SK-N-SH treated with all-trans-retinoic acid at 6 μM for 48 hours (cell line): ENCODE measurements around the gene GAGE10.

Experiments used
- RARB ChIP-seq: fragments of 250-450 bp; sonication (Bioruptor Pico); IDR thresholded peaks from 2 replicates; pipeline ENCODE4 v1.8.0; 2021; ENCODE audit warnings: mild to moderate bottlenecking, moderate library complexity
- ZFP30 ChIP-seq: fragments of 450-650 bp; formaldehyde crosslinking; IDR thresholded peaks from 2 replicates; pipeline ENCODE4 v1.5.0; 2022; ENCODE audit warnings: mild to moderate bottlenecking, moderate library complexity
- TF ChIP-seq, protein P1 (sequence below): fragments of 250-450 bp; sonication (Bioruptor Pico); IDR thresholded peaks from 2 replicates; pipeline ENCODE4 v1.5.1; 2020; ENCODE audit warnings: low read depth, mild to moderate bottlenecking, moderate library complexity

DNA sequence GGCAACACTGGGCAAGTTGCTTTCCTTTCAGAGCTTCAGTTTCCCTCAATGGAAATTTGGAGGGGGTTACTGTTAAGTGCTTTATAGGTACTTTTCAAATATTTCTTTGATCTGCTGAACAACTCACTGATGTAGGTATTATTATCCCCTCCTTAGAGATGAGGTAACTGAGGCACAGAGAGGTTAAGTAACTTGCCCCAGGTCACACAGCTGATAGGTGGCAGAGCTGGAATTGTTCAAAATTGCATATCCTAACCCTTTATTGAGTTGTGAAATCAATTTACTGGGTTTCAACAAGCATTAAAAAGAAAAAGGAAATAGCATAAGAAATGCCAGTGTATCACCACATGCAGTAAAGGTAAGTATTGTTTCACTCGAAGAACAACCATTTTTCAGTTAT, 27.2 kb upstream of the GAGE10 start:
- no peak for TF ChIP-seq ZFP30
- no peak for TF ChIP-seq RARB (CRISPR knock-in tag)
- TF ChIP-seq, protein P1, sequence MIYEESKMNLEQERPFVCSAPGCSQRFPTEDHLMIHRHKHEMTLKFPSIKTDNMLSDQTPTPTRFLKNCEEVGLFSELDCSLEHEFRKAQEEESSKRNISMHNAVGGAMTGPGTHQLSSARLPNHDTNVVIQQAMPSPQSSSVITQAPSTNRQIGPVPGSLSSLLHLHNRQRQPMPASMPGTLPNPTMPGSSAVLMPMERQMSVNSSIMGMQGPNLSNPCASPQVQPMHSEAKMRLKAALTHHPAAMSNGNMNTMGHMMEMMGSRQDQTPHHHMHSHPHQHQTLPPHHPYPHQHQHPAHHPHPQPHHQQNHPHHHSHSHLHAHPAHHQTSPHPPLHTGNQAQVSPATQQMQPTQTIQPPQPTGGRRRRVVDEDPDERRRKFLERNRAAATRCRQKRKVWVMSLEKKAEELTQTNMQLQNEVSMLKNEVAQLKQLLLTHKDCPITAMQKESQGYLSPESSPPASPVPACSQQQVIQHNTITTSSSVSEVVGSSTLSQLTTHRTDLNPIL (CRISPR knock-in tag) = no peak
